ENCODE data around the gene TMEM231. TPM values are rescaled to one million over a fixed set of nuclear protein-coding genes. Genes with fewer than 3 reads are reported as not detected.

TMEM231 gene
- total and polyA plus RNA-seq, 9 donors, result 9.2 to 36.9 (median 14.8) TPM

DNA sequence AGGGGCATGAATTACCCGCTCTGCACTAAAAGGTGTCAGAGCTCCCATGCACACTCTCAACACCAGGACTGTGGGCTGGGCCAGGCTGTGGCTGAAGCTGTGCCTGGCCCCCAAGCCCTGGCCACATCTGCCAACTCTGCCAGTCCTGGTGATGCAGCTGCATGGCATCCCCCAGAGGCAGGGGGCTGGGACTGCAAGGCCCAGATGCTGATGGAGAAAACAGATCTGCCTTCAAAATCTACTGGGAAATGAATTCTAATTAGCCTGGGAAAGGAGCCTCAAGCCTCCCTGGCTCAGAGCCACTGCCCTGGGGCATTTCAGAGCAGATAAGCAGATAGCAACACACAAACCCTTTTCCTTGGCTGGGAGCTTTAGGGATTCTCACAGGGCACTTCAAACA lies 64.2 kb downstream of the TMEM231 start:
- no peak overlapping the region for H3K4me3 ChIP-seq
- no peak for DNase-seq
- peaks cover 2% of the 10 kb centered on the region for H3K4me1 ChIP-seq (ENCODE audit: insufficient read depth)
- no peaks in the 10 kb centered on the region for H3K36me3 ChIP-seq
- 94 to 100% (median 100%) methylated on average over 1 of the region's 1 CpG for WGBS, 3 donors
- H3K27me3 ChIP-seq, result no peaks in the 10 kb centered on the region
- intact Hi-C loops (cut with DNase I), result no loop called here
- H3K27ac ChIP-seq, result no peak overlapping the region
- TF ChIP-seq EP300 (IDR thresholded peaks at IDR 0.05) (no peak), POLR2A (IDR thresholded peaks at IDR 0.05) (no peak)
- TF ChIP-seq, protein P1, sequence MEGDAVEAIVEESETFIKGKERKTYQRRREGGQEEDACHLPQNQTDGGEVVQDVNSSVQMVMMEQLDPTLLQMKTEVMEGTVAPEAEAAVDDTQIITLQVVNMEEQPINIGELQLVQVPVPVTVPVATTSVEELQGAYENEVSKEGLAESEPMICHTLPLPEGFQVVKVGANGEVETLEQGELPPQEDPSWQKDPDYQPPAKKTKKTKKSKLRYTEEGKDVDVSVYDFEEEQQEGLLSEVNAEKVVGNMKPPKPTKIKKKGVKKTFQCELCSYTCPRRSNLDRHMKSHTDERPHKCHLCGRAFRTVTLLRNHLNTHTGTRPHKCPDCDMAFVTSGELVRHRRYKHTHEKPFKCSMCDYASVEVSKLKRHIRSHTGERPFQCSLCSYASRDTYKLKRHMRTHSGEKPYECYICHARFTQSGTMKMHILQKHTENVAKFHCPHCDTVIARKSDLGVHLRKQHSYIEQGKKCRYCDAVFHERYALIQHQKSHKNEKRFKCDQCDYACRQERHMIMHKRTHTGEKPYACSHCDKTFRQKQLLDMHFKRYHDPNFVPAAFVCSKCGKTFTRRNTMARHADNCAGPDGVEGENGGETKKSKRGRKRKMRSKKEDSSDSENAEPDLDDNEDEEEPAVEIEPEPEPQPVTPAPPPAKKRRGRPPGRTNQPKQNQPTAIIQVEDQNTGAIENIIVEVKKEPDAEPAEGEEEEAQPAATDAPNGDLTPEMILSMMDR (IDR thresholded peaks at IDR 0.05), result no peak
- no peaks in the 10 kb centered on the region for H3K9me3 ChIP-seq

DNA sequence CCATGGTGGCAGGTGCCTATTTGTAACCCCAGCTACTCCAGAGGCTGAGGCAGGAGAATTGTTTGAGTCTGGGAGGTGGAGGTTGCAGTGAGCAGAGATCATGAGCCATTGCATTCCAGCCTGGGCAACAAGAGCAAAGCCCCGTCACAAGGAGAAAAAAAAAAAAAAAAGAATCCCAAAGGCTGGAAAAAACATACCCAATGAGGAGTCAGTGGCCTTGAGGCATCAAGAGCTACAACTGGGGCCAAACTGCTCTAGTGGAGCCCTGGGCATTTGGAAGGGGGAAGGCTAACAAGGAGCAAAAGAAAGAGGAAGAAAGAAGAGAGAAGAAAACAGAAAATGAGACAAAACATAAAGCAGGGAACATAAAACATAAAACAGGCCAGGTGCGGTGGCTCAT lies 67.7 kb downstream of the TMEM231 start:
- Histone ChIP-seq H3K36me3 (no peaks in the 10 kb centered on the region), H3K4me1 (ENCODE audit: insufficient read depth) (no peaks in the 10 kb centered on the region), H3K4me3 (no peak overlapping the region), H3K27me3 (no peaks in the 10 kb centered on the region), H3K9me3 (no peaks in the 10 kb centered on the region), H3K27ac (no peak overlapping the region)
- intact Hi-C loops (cut with DNase I), result no loop called here
- TF ChIP-seq, protein P1 (IDR thresholded peaks at IDR 0.05), result no peak
- TF ChIP-seq EP300 (IDR thresholded peaks at IDR 0.05), result no peak
- no peak for TF ChIP-seq POLR2A (IDR thresholded peaks at IDR 0.05)
- no peak for DNase-seq
- WGBS, 3 donors, result 67 to 74% (median 69%) methylated on average over 2 of the region's 2 CpGs

Other genes starting within 250 kb of the TMEM231 start
- 10 to 100 TPM; 67.0 to 75.4 (median 70.2) TPM for gene CFDP1, start 122.7 kb downstream of the TMEM231 start, total RNA-seq
- gene CFDP1, start 122.7 kb downstream of the TMEM231 start, polyA plus RNA-seq, result 100 to 1,000 TPM; 106 to 173 TPM
- 10 to 100 TPM; 20.7 to 29.0 (median 24.2) TPM for gene TMEM170A, start 91.6 kb downstream of the TMEM231 start, total RNA-seq
- 10 to 100 TPM in 1 of 2 donors, 1 to 10 TPM in 1; 8.6 to 14.8 TPM for gene TMEM170A, start 91.6 kb downstream of the TMEM231 start, polyA plus RNA-seq
- gene CHST6, start 60.8 kb downstream of the TMEM231 start, total RNA-seq, result 1 to 10 TPM in 2 of 7 donors, under 1 TPM in 5; 0.05 to 1.4 (median 0.50) TPM
- gene CHST6, start 60.8 kb downstream of the TMEM231 start, polyA plus RNA-seq, result under 1 TPM; 0.04 to 0.83 TPM
- under 1 TPM; 0.24 to 1.00 (median 0.63) TPM for gene CHST5, start 20.1 kb downstream of the TMEM231 start, total RNA-seq
- gene CHST5, start 20.1 kb downstream of the TMEM231 start, polyA plus RNA-seq, result under 1 TPM in 1 of 2 donors, not detected in 1; 0.08 TPM
- 100 to 1,000 TPM in 4 of 7 donors, 10 to 100 TPM in 3; 77.9 to 114 (median 108) TPM for gene GABARAPL2, start 10.1 kb upstream of the TMEM231 start, total RNA-seq
- 100 to 1,000 TPM; 161 to 195 TPM for gene GABARAPL2, start 10.1 kb upstream of the TMEM231 start, polyA plus RNA-seq
- 10 to 100 TPM; 25.3 to 45.8 (median 27.7) TPM for gene ADAT1, start 67.0 kb upstream of the TMEM231 start, total RNA-seq
- 10 to 100 TPM in 1 of 2 donors, 1 to 10 TPM in 1; 9.5 to 59.8 TPM for gene ADAT1, start 67.0 kb upstream of the TMEM231 start, polyA plus RNA-seq
- 100 to 1,000 TPM in 3 of 7 donors, 10 to 100 TPM in 4; 55.6 to 109 (median 92.8) TPM for gene KARS1, start 91.4 kb upstream of the TMEM231 start, total RNA-seq
- 100 to 1,000 TPM in 1 of 2 donors, 10 to 100 TPM in 1; 85.4 to 189 TPM for gene KARS1, start 91.4 kb upstream of the TMEM231 start, polyA plus RNA-seq
- 100 to 1,000 TPM in 1 of 7 donors, 10 to 100 TPM in 6; 66.6 to 112 (median 83.7) TPM for gene TERF2IP, start 91.5 kb upstream of the TMEM231 start, total RNA-seq
- 100 to 1,000 TPM in 1 of 2 donors, 10 to 100 TPM in 1; 77.8 to 122 TPM for gene TERF2IP, start 91.5 kb upstream of the TMEM231 start, polyA plus RNA-seq
- not detected for gene CPHXL2, start 120.8 kb upstream of the TMEM231 start, total RNA-seq
- gene CPHXL2, start 120.8 kb upstream of the TMEM231 start, polyA plus RNA-seq, result not detected
- not detected for gene DUXB, start 145.2 kb upstream of the TMEM231 start, total RNA-seq
- gene DUXB, start 145.2 kb upstream of the TMEM231 start, polyA plus RNA-seq, result under 1 TPM in 1 of 2 donors, not detected in 1; 0.07 TPM
- not detected for gene CPHXL, start 170.2 kb upstream of the TMEM231 start, total RNA-seq
- not detected for gene CPHXL, start 170.2 kb upstream of the TMEM231 start, polyA plus RNA-seq